ENCODE measurements around the gene EXOC4. TPM values are rescaled to one million over a fixed set of nuclear protein-coding genes. Genes with fewer than 3 reads are reported as not detected.

The EXOC4 gene
- total and polyA plus RNA-seq, 2 of the 8 experiments (the other 6 are each of a cell fraction or from before 2014, with no cell fraction given) = 27.0 to 67.3 TPM

DNA sequence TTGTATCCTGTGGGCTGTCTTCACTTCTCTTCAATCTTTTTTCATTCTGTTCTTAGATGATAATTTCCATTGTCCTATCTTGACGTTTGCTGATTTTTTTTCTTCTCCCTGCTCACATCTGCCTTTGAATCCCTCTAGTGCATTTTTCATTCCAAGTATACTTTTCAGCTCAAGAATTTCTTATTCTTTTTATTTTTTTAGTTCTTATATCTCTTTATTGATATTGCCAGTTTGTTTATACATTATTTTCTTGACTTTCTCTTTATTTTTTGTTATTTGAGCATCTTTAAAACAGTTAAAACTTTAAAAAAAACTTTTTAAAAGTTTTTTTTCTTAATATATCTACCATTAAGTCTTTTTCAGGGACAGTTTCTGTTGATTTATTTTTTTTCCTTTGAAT is 100.9 kb downstream of the EXOC4 start (continued):
- no peak for TF ChIP-seq SIN3A (conservative IDR thresholded peaks at IDR 0.05 in 1 of 2, IDR thresholded peaks at IDR 0.05 in 1 of 2; ENCODE audit: low read depth in 1 of 2, low read length in 2 of 2)
- no peak for TF ChIP-seq GABPA (IDR thresholded peaks at IDR 0.05; ENCODE audit: borderline replicate concordance, insufficient read depth, low read length)
- no peak for TF ChIP-seq KDM5A (IDR thresholded peaks at IDR 0.05; ENCODE audit: low read length)
